Loucy (cell line): ENCODE results near the gene LRRC37A2.
"Not testable (repeated sequence)": the region's sequence is repeated elsewhere in the genome, so short reads cannot be mapped to it uniquely, and the experiment has no call there.

Experiments
- EZH2phosphoT487 ChIP-seq: fragments of 200-600 bp; IDR thresholded peaks from 2 replicates; pipeline ENCODE4 v1.6.1; 2018; ENCODE audit warnings: antibody characterized with exemption, mild to moderate bottlenecking, moderate library complexity, borderline replicate concordance
- TF ChIP-seq, protein P1 (sequence below): fragments of 200-600 bp; sonication (generic); conservative IDR thresholded peaks from 2 replicates; pipeline ENCODE4 v1.5.1; 2014; ENCODE audit warnings: mild to moderate bottlenecking, antibody characterized with exemption, low read length

DNA sequence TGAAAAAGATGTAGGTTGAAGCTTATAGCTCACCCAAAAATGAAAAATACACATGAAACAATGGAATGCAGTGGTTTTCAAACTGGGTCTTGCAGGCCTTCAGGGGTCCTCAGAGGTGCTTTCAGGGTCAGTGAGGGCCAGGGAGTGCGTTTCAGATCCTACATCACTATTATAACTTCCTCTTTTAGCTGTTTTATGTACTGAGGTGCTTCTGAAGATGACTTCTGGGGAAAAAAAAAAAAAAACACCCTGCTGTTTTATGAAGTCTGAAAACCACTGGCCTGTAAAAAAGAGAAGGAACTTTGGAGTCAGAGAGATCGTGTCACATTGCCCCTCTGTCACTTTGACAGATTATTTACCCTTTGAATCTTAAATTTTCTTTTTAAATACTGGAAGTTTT lies 36.7 kb upstream of the LRRC37A2 start:
- TF ChIP-seq, protein P1, sequence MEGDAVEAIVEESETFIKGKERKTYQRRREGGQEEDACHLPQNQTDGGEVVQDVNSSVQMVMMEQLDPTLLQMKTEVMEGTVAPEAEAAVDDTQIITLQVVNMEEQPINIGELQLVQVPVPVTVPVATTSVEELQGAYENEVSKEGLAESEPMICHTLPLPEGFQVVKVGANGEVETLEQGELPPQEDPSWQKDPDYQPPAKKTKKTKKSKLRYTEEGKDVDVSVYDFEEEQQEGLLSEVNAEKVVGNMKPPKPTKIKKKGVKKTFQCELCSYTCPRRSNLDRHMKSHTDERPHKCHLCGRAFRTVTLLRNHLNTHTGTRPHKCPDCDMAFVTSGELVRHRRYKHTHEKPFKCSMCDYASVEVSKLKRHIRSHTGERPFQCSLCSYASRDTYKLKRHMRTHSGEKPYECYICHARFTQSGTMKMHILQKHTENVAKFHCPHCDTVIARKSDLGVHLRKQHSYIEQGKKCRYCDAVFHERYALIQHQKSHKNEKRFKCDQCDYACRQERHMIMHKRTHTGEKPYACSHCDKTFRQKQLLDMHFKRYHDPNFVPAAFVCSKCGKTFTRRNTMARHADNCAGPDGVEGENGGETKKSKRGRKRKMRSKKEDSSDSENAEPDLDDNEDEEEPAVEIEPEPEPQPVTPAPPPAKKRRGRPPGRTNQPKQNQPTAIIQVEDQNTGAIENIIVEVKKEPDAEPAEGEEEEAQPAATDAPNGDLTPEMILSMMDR: not testable (repeated sequence)
- not testable (repeated sequence) for TF ChIP-seq EZH2phosphoT487
